WTC11 (cell line): ENCODE results near the gene MAP4K4. TPM values are rescaled to one million over a fixed set of nuclear protein-coding genes. Genes with fewer than 3 reads are reported as not detected.

Experiments
- ATAC-seq: fragments of 200-7000 bp; cut with Tn5 transposase; 2 replicates; pipeline ENCODE4 v1.10.0; 2021; ENCODE audit warnings: mild to moderate bottlenecking, moderate library complexity
- CTCF ChIA-PET: fragments of 300-600 bp; sonication (Branson Sonifier 250); formaldehyde crosslinking; loops from one replicate; lab custom pipeline; 2021; ENCODE audit warnings: antibody characterized with exemption; lab: Charles Lee
- POLR2A ChIA-PET: fragments of 350-600 bp; sonication (Branson Sonifier 250); formaldehyde crosslinking; loops from one replicate; lab custom pipeline; 2021; ENCODE audit warnings: antibody characterized with exemption; lab: Charles Lee
- DNase-seq: peaks from one replicate; pipeline ENCODE4 v3.0.0; 2021; ENCODE audit warnings: low spot score
- H3K27ac Mint-ChIP-seq: 2 replicates; pipeline ENCODE4 v1.8.0; 2021; ENCODE audit warnings: mixed read lengths
- H3K27me3 Mint-ChIP-seq: 2 replicates; pipeline ENCODE4 v1.8.0; 2021; ENCODE audit warnings: low read depth, mild to moderate bottlenecking, moderate library complexity, mixed read lengths
- H3K36me3 Mint-ChIP-seq: 2 replicates; pipeline ENCODE4 v1.8.0; 2021; ENCODE audit warnings: mixed read lengths
- H3K4me1 Mint-ChIP-seq: 2 replicates; pipeline ENCODE4 v1.8.0; 2022; ENCODE audit warnings: mixed read lengths
- H3K4me3 Mint-ChIP-seq: 2 replicates; pipeline ENCODE4 v1.8.0; 2021; ENCODE audit warnings: mild to moderate bottlenecking, moderate library complexity, mixed read lengths
- H3K9me3 Mint-ChIP-seq: 2 replicates; pipeline ENCODE4 v1.8.0; 2021; ENCODE audit warnings: mixed read lengths
- CBFB ChIP-seq: sonication (generic); formaldehyde crosslinking; IDR thresholded peaks from 2 replicates; pipeline ENCODE4 v1.8.1; 2022; ENCODE audit warnings: mild to moderate bottlenecking, low read depth, missing genetic modification reagents
- ELF4 ChIP-seq: sonication (generic); formaldehyde crosslinking; IDR thresholded peaks from 2 replicates; pipeline ENCODE4 v1.8.1; 2022; ENCODE audit warnings: low read depth, mild to moderate bottlenecking, moderate library complexity, missing genetic modification reagents
- ESRRA ChIP-seq: sonication (generic); formaldehyde crosslinking; IDR thresholded peaks from 2 replicates; pipeline ENCODE4 v1.8.1; 2022; ENCODE audit warnings: mild to moderate bottlenecking, missing genetic modification reagents, borderline replicate concordance
- FOXK1 ChIP-seq: sonication (generic); formaldehyde crosslinking; IDR thresholded peaks from 2 replicates; pipeline ENCODE4 v1.8.0; 2022; ENCODE audit warnings: mild to moderate bottlenecking, moderate library complexity, missing genetic modification reagents
- FOXP1 ChIP-seq: sonication (generic); formaldehyde crosslinking; IDR thresholded peaks from 2 replicates; pipeline ENCODE4 v1.8.0; 2022; ENCODE audit warnings: missing genetic modification reagents, mild to moderate bottlenecking, moderate library complexity, borderline replicate concordance
- GTF2I ChIP-seq: fragments of 250-450 bp; sonication (Bioruptor Pico); conservative IDR thresholded peaks from 2 replicates; pipeline ENCODE4 v1.4.0; 2021; ENCODE audit warnings: mild to moderate bottlenecking
- HMGA2 ChIP-seq: fragments of 250-450 bp; sonication (Bioruptor Pico); IDR thresholded peaks from 2 replicates; pipeline ENCODE4 v1.4.0; 2021; ENCODE audit warnings: mild to moderate bottlenecking, moderate library complexity
- JAZF1 ChIP-seq: fragments of 250-450 bp; sonication (Bioruptor Pico); IDR thresholded peaks from 2 replicates; pipeline ENCODE4 v1.9.0; 2021; ENCODE audit warnings: moderate library complexity, mild to moderate bottlenecking, inconsistent platforms
- RELA ChIP-seq: sonication (generic); formaldehyde crosslinking; IDR thresholded peaks from 2 replicates; pipeline ENCODE4 v1.8.1; 2022; ENCODE audit warnings: missing genetic modification reagents, mild to moderate bottlenecking, borderline replicate concordance
- SMAD3 ChIP-seq: sonication (generic); formaldehyde crosslinking; IDR thresholded peaks from 2 replicates; pipeline ENCODE4 v1.8.0; 2022; ENCODE audit warnings: missing genetic modification reagents, mild to moderate bottlenecking, borderline replicate concordance
- SMAD4 ChIP-seq: sonication (generic); formaldehyde crosslinking; IDR thresholded peaks from 2 replicates; pipeline ENCODE4 v1.8.0; 2022; ENCODE audit warnings: mild to moderate bottlenecking, missing genetic modification reagents
- ZNF138 ChIP-seq: sonication (generic); formaldehyde crosslinking; conservative IDR thresholded peaks from 2 replicates; pipeline ENCODE4 v1.8.1; 2022; ENCODE audit warnings: mild to moderate bottlenecking, moderate library complexity, missing genetic modification reagents
- ZNF219 ChIP-seq: sonication (generic); formaldehyde crosslinking; IDR thresholded peaks from 2 replicates; pipeline ENCODE4 v1.8.0; 2023; ENCODE audit warnings: missing genetic modification reagents, mild to moderate bottlenecking, borderline replicate concordance
- ZNF263 ChIP-seq: sonication (generic); formaldehyde crosslinking; IDR thresholded peaks from 2 replicates; pipeline ENCODE4 v1.8.1; 2022; ENCODE audit warnings: low read depth, mild to moderate bottlenecking, moderate library complexity, missing genetic modification reagents
- ZNF317 ChIP-seq: sonication (generic); formaldehyde crosslinking; IDR thresholded peaks from 2 replicates; pipeline ENCODE4 v1.8.1; 2023; ENCODE audit warnings: low read depth, mild to moderate bottlenecking, moderate library complexity, missing genetic modification reagents, borderline replicate concordance
- total RNA-seq: library from RNA; stranded (reverse); gene quantifications from 3 replicates; pipeline ENCODE4 v1.2.3, GENCODE V29; 2021
- TF ChIP-seq, protein P1 (sequence below): sonication (generic); formaldehyde crosslinking; IDR thresholded peaks from 2 replicates; pipeline ENCODE4 v1.8.0; 2023; ENCODE audit warnings: mild to moderate bottlenecking, missing genetic modification reagents
- TF ChIP-seq, protein P2 (sequence below): sonication (generic); formaldehyde crosslinking; conservative IDR thresholded peaks from 2 replicates; pipeline ENCODE4 v1.8.1; 2023; ENCODE audit warnings: mild to moderate bottlenecking, low read depth, missing genetic modification reagents, moderate library complexity
- TF ChIP-seq, protein P3 (sequence below): sonication (generic); formaldehyde crosslinking; IDR thresholded peaks from 2 replicates; pipeline ENCODE4 v1.8.1; 2022; ENCODE audit warnings: low read depth, missing genetic modification reagents, borderline replicate concordance
- TF ChIP-seq, protein P4 (sequence below): sonication (generic); formaldehyde crosslinking; IDR thresholded peaks from 2 replicates; pipeline ENCODE4 v1.8.1; 2023; ENCODE audit warnings: mild to moderate bottlenecking, missing genetic modification reagents, moderate library complexity
- TF ChIP-seq, protein P5 (sequence below): sonication (generic); formaldehyde crosslinking; IDR thresholded peaks from 2 replicates; pipeline ENCODE4 v1.8.1; 2022; ENCODE audit warnings: low read depth, mild to moderate bottlenecking, moderate library complexity, missing genetic modification reagents, borderline replicate concordance

MAP4K4 gene
- total RNA-seq, 1 experiment from 2014 or later, result 112 TPM

DNA sequence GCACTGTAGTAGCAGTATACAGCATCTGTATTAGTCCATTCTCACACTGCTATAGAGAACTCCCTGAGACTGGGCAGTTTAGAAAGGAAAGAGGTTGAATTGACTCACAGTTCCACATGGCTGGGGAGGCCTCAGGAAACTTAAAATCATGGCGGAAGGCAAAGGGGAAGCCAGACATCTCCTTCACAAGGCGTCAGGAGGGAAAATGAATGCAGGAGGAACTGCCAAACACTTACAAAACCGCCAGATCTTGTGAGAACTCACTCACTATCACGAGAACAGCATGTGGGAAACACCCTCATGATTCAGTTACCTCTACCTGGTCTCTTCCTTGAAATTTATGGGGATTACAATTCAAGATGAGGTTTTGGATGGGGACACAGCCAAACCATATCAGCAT is 25.4 kb downstream of the MAP4K4 start (continued):
- TF ChIP-seq, protein P1, sequence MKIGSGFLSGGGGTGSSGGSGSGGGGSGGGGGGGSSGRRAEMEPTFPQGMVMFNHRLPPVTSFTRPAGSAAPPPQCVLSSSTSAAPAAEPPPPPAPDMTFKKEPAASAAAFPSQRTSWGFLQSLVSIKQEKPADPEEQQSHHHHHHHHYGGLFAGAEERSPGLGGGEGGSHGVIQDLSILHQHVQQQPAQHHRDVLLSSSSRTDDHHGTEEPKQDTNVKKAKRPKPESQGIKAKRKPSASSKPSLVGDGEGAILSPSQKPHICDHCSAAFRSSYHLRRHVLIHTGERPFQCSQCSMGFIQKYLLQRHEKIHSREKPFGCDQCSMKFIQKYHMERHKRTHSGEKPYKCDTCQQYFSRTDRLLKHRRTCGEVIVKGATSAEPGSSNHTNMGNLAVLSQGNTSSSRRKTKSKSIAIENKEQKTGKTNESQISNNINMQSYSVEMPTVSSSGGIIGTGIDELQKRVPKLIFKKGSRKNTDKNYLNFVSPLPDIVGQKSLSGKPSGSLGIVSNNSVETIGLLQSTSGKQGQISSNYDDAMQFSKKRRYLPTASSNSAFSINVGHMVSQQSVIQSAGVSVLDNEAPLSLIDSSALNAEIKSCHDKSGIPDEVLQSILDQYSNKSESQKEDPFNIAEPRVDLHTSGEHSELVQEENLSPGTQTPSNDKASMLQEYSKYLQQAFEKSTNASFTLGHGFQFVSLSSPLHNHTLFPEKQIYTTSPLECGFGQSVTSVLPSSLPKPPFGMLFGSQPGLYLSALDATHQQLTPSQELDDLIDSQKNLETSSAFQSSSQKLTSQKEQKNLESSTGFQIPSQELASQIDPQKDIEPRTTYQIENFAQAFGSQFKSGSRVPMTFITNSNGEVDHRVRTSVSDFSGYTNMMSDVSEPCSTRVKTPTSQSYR (CRISPR knock-in tag), result no peak
- TF ChIP-seq CBFB, result no peak

DNA sequence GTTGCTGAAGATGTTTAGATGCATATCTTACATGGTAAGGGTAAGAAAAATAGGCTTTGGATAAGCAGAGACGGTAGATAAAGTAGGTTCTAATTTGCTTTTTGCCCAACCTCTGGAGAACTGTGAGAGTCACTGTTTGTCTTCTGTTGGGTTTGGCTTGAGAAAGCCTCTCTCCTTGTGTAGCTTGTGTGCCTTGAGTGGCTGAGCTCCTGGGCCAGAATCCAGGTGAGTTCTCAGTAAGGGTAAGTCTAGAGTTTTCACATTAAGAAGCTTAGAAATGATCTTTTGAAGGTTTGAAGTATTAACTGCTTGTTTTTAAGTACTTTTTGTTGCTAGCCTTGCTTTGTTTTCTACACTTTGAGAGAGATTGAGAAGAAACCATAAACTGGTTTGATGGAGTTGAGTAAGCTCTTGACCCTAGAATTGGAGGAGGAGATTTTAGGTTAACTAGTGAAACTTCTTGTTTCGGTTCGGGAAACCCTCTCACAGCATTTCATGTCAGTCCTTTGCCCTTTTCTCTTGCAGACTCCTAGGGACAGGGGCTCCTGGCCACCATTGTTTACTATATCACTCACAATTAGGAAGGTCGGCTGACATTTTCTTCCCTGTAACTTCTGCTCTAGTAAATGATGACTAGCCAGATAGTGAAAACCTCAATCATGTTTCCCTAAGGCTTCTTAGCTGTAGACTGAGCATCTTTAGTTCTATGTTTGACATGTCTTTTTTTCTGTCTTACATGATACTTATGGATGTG is 26.0 kb downstream of the MAP4K4 start:
- CTCF ChIA-PET, result interaction anchor here (1.2 kb wide), 1 partner anchor 19 kb away, joined by 4 read pairs; no protein-coding TSS in a partner anchor
- H3K4me1 Mint-ChIP-seq, result peaks cover 61% of the 10 kb centered on the region
- no peak overlapping the region for H3K4me3 Mint-ChIP-seq
- H3K9me3 Mint-ChIP-seq, result no peaks in the 10 kb centered on the region
- ATAC-seq, result no peak
- no peak for DNase-seq
- peak; percentile 76 for TF ChIP-seq ZNF317
- no peak for TF ChIP-seq ZNF219 (CRISPR knock-in tag)
- no peaks in the 10 kb centered on the region for H3K36me3 Mint-ChIP-seq
- H3K27ac Mint-ChIP-seq, result peak overlapping the region; percentile 33
- no peaks in the 10 kb centered on the region for H3K27me3 Mint-ChIP-seq
- POLR2A ChIA-PET, result no interaction called here

DNA sequence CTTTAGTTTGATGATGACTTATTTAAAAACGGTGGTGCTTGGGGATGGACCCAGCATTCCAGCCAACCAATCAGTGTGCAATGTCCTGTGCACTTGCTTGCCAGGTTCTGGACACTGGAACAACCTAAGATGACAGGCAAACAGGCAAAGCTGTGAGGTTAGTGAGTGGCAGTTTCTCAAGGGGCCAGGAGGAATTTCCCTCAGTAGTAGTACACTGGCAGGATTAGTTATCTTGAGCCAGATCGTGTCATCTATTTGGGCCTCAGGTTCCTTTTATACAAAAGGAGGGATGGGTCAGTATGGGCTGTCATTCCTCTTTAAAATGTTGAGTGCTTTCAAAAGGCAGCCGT is 26.6 kb downstream of the MAP4K4 start:
- POLR2A ChIA-PET, result no interaction called here
- ATAC-seq (no peak), DNase-seq (no peak)
- Mint-ChIP-seq H3K27me3 (no peaks in the 10 kb centered on the region), H3K27ac (no peak overlapping the region), H3K36me3 (no peaks in the 10 kb centered on the region), H3K4me3 (no peak overlapping the region), H3K9me3 (no peaks in the 10 kb centered on the region), H3K4me1 (peaks cover 56% of the 10 kb centered on the region)
- TF ChIP-seq HMGA2 (CRISPR knock-in tag) (no peak), ZNF263 (CRISPR knock-in tag) (no peak), FOXK1 (no peak), GTF2I (CRISPR knock-in tag) (no peak), ESRRA (CRISPR knock-in tag) (no peak), ZNF138 (CRISPR knock-in tag) (no peak), SMAD4 (CRISPR knock-in tag) (no peak), SMAD3 (CRISPR knock-in tag) (no peak), FOXP1 (CRISPR knock-in tag) (no peak), RELA (CRISPR knock-in tag) (no peak), ELF4 (CRISPR knock-in tag) (no peak), JAZF1 (CRISPR knock-in tag) (no peak)
- TF ChIP-seq, protein P2, sequence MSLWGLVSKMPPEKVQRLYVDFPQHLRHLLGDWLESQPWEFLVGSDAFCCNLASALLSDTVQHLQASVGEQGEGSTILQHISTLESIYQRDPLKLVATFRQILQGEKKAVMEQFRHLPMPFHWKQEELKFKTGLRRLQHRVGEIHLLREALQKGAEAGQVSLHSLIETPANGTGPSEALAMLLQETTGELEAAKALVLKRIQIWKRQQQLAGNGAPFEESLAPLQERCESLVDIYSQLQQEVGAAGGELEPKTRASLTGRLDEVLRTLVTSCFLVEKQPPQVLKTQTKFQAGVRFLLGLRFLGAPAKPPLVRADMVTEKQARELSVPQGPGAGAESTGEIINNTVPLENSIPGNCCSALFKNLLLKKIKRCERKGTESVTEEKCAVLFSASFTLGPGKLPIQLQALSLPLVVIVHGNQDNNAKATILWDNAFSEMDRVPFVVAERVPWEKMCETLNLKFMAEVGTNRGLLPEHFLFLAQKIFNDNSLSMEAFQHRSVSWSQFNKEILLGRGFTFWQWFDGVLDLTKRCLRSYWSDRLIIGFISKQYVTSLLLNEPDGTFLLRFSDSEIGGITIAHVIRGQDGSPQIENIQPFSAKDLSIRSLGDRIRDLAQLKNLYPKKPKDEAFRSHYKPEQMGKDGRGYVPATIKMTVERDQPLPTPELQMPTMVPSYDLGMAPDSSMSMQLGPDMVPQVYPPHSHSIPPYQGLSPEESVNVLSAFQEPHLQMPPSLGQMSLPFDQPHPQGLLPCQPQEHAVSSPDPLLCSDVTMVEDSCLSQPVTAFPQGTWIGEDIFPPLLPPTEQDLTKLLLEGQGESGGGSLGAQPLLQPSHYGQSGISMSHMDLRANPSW (CRISPR knock-in tag), result no peak
- TF ChIP-seq, protein P3, sequence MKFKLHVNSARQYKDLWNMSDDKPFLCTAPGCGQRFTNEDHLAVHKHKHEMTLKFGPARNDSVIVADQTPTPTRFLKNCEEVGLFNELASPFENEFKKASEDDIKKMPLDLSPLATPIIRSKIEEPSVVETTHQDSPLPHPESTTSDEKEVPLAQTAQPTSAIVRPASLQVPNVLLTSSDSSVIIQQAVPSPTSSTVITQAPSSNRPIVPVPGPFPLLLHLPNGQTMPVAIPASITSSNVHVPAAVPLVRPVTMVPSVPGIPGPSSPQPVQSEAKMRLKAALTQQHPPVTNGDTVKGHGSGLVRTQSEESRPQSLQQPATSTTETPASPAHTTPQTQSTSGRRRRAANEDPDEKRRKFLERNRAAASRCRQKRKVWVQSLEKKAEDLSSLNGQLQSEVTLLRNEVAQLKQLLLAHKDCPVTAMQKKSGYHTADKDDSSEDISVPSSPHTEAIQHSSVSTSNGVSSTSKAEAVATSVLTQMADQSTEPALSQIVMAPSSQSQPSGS, result no peak
- TF ChIP-seq, protein P4, sequence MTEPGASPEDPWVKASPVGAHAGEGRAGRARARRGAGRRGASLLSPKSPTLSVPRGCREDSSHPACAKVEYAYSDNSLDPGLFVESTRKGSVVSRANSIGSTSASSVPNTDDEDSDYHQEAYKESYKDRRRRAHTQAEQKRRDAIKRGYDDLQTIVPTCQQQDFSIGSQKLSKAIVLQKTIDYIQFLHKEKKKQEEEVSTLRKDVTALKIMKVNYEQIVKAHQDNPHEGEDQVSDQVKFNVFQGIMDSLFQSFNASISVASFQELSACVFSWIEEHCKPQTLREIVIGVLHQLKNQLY (CRISPR knock-in tag), result no peak
- TF ChIP-seq, protein P5, sequence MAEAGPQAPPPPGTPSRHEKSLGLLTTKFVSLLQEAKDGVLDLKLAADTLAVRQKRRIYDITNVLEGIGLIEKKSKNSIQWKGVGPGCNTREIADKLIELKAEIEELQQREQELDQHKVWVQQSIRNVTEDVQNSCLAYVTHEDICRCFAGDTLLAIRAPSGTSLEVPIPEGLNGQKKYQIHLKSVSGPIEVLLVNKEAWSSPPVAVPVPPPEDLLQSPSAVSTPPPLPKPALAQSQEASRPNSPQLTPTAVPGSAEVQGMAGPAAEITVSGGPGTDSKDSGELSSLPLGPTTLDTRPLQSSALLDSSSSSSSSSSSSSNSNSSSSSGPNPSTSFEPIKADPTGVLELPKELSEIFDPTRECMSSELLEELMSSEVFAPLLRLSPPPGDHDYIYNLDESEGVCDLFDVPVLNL (CRISPR knock-in tag), result no peak
- CTCF ChIA-PET, result interaction anchor here (1.2 kb wide), 1 partner anchor 18 kb away, joined by 4 read pairs; no protein-coding TSS in a partner anchor
